OCI-LY3 (cell line): ENCODE measurements around the gene AOAH.

ENCODE experiments used
- H2AFZ ChIP-seq: fragments of 200-600, 300-600 bp; shearing (Covaris generic); 2 replicates; pipeline ENCODE4 v1.6.0; 2014; ENCODE audit warnings: antibody characterized with exemption, low read depth, low read length
- H3K27ac ChIP-seq: fragments of 200-600, 300-600 bp; sonication (generic); 2 replicates; pipeline ENCODE4 v1.5.1; 2014; ENCODE audit warnings: mild to moderate bottlenecking, low read length, moderate library complexity, mixed read lengths
- H3K27me3 ChIP-seq: fragments of 200-600, 300-600 bp; sonication (generic); 2 replicates; pipeline ENCODE4 v1.6.1; 2014; ENCODE audit warnings: low read depth, low read length, mixed read lengths
- H3K36me3 ChIP-seq: fragments of 200-600, 300-600 bp; sonication (generic); replicated peaks from 2 replicates; pipeline ENCODE3; 2014; ENCODE audit warnings: low read depth, low read length, mixed read lengths
- H3K4me1 ChIP-seq: fragments of 300-600, 200-600 bp; sonication (generic); 2 replicates; pipeline ENCODE4 v1.6.1; 2014; ENCODE audit warnings: low read length, mixed read lengths
- H3K4me2 ChIP-seq: fragments of 200-600, 300-600 bp; sonication (generic); 2 replicates; pipeline ENCODE4 v1.6.1; 2014; ENCODE audit warnings: low read length, mixed read lengths
- H3K4me3 ChIP-seq: fragments of 300-600, 200-600 bp; sonication (generic); 2 replicates; pipeline ENCODE4 v1.5.1; 2014; ENCODE audit warnings: antibody characterized with exemption, mild to moderate bottlenecking, low read length, moderate library complexity
- H3K79me2 ChIP-seq: fragments of 300-600, 200-600 bp; shearing (Covaris generic); 2 replicates; pipeline ENCODE4 v1.6.1; 2014; ENCODE audit warnings: mild to moderate bottlenecking, low read length, mixed read lengths
- H3K9ac ChIP-seq: fragments of 300-600, 200-600 bp; shearing (Covaris generic); 2 replicates; pipeline ENCODE4 v1.6.0; 2014; ENCODE audit warnings: mild to moderate bottlenecking, low read length, moderate library complexity
- H3K9me3 ChIP-seq: fragments of 200-600, 300-600 bp; shearing (Covaris generic); 2 replicates; pipeline ENCODE4 v1.6.1; 2014; ENCODE audit warnings: low read length, mixed read lengths; ENCODE audit not compliant: insufficient read depth
- H4K20me1 ChIP-seq: fragments of 200-600, 300-600 bp; sonication (generic); 2 replicates; pipeline ENCODE4 v1.6.1; 2016; ENCODE audit warnings: low read length, mixed read lengths; ENCODE audit not compliant: insufficient read depth
- EZH2phosphoT487 ChIP-seq: fragments of 200-600 bp; shearing (Covaris generic); IDR thresholded peaks from 2 replicates; pipeline ENCODE4 v1.6.1; 2018; ENCODE audit warnings: antibody characterized with exemption, mixed run types, low read depth
- TF ChIP-seq, protein P1 (sequence below): fragments of 200-600, 300-600 bp; sonication (generic); IDR thresholded peaks from 2 replicates; pipeline ENCODE4 v1.5.1; 2014; ENCODE audit warnings: antibody characterized with exemption, low read length, low read depth

AOAH gene

DNA sequence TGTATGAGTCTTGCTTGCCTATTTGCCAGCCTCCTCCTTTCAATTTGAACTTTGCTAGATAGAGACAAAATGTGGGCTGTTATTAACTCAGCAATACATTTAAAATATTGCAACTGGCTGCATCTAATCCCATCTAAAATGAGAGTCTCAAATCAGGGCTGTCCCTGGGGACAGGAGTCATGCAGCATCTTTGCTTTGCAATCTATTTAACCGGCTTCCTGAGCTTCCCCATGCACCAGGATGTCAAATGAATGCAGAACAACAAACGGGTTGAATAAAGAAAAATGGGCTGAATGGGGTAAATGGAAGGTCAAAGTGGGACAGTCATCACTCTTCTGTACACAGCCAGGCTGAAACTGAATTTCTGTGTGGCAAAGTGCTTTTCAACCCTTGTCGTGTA is 89.2 kb downstream of the AOAH start:
- no peak for TF ChIP-seq EZH2phosphoT487
- TF ChIP-seq, protein P1, sequence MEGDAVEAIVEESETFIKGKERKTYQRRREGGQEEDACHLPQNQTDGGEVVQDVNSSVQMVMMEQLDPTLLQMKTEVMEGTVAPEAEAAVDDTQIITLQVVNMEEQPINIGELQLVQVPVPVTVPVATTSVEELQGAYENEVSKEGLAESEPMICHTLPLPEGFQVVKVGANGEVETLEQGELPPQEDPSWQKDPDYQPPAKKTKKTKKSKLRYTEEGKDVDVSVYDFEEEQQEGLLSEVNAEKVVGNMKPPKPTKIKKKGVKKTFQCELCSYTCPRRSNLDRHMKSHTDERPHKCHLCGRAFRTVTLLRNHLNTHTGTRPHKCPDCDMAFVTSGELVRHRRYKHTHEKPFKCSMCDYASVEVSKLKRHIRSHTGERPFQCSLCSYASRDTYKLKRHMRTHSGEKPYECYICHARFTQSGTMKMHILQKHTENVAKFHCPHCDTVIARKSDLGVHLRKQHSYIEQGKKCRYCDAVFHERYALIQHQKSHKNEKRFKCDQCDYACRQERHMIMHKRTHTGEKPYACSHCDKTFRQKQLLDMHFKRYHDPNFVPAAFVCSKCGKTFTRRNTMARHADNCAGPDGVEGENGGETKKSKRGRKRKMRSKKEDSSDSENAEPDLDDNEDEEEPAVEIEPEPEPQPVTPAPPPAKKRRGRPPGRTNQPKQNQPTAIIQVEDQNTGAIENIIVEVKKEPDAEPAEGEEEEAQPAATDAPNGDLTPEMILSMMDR: no peak
- Histone ChIP-seq H3K4me1 (no peaks in the 10 kb centered on the region), H3K27ac (no peak overlapping the region), H3K36me3 (no peaks in the 10 kb centered on the region), H4K20me1 (no peaks in the 10 kb centered on the region), H3K4me3 (no peak overlapping the region), H2AFZ (no peak overlapping the region), H3K9me3 (no peaks in the 10 kb centered on the region), H3K27me3 (peaks cover 8% of the 10 kb centered on the region; the same call in 1 of the 2 replicates), H3K9ac (no peak overlapping the region), H3K79me2 (no peaks in the 10 kb centered on the region), H3K4me2 (no peak overlapping the region)

DNA sequence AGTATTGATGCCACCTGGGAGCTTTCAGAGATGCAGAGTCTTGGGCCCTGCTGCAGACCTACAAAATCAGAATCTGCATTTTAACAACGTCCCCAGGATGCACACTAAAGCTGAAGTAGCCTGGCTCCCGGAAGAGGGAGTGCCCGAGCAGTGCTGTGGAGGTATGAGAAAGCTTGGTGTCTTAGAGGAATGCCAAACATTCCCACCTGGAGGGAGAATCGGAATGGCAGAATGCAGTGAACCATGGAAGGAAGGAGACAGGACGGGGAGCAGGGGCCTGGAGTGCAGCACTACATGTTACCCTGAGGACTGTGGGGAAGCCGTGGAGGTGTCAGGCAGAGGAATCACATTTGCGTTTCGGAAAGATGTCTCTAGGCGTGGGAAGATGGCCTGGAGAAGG is 90.9 kb downstream of the AOAH start:
- H3K36me3 ChIP-seq: no peaks in the 10 kb centered on the region
- H4K20me1 ChIP-seq: no peaks in the 10 kb centered on the region
- no peak overlapping the region for H3K9ac ChIP-seq
- H3K4me2 ChIP-seq: no peak overlapping the region
- no peak overlapping the region for H3K27ac ChIP-seq
- H2AFZ ChIP-seq: no peak overlapping the region
- no peaks in the 10 kb centered on the region for H3K9me3 ChIP-seq
- TF ChIP-seq, protein P1: no peak
- no peak for TF ChIP-seq EZH2phosphoT487
- peaks cover 21% of the 10 kb centered on the region for H3K27me3 ChIP-seq
- no peaks in the 10 kb centered on the region for H3K4me1 ChIP-seq
- H3K79me2 ChIP-seq: no peaks in the 10 kb centered on the region
- no peak overlapping the region for H3K4me3 ChIP-seq

DNA sequence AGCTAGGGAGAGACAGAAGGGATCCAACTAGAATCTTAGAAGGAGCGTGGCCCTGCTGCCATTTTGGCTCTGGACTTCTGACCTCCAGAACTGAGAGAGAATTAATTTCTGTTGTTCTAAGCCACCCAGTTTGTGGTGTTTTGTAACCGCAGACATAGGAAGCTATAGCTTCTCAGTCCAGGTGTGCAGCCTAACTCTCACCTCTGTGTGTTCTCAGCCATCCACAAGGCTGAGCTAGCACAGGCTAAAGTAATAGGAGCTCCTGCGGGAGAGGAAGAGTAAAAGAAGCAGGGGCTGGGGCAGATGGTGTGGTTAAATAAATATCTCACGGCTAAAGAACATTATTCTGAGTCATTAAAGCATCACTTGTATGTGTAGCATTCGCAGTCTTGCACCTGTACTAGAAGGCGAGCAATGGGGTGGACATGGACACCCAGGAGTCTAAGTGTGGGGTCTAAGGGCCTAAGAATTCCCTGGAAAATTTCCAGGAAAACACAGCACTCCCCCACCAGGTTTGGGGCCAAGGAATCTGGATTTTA is 94.1 kb downstream of the AOAH start:
- H3K27me3 ChIP-seq: peaks cover 47% of the 10 kb centered on the region
- TF ChIP-seq EZH2phosphoT487: no peak
- TF ChIP-seq, protein P1: no peak
- no peak overlapping the region for H3K9ac ChIP-seq

DNA sequence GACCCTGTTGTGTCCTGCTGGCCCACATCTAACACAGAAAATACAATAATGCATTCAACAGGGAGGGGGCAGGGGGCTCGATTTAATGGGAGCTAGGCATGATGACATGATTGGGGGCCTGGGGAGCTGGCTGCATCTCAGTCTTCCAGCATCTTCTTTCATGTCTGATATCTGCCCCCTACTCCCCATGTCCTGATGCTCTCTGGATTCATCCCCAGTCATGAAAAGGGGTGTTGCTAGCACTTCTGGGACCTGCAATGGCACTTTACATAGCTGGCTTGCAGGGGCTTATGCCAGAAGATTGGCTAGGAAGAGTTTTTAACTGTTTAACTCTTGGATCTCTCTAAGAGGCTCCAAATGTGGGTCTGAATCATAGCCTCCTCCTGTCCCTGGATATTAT is 94.9 kb downstream of the AOAH start:
- Histone ChIP-seq H3K36me3 (no peaks in the 10 kb centered on the region), H4K20me1 (no peaks in the 10 kb centered on the region), H3K27ac (no peak overlapping the region), H3K4me3 (no peak overlapping the region), H3K9me3 (no peaks in the 10 kb centered on the region), H3K4me1 (0 out of 2 replicates have a peak, but pooled peaks cover 4% of the 10 kb centered on the region), H3K27me3 (peaks cover 48% of the 10 kb centered on the region), H3K79me2 (no peaks in the 10 kb centered on the region), H3K4me2 (no peak overlapping the region), H3K9ac (no peak overlapping the region), H2AFZ (no peak overlapping the region)
- TF ChIP-seq, protein P1: no peak
- TF ChIP-seq EZH2phosphoT487: no peak

More for the DNA sequence above, 94.1 kb downstream of the AOAH start:
- Histone ChIP-seq H3K4me1 (0 out of 2 replicates have a peak, but pooled peaks cover 4% of the 10 kb centered on the region), H4K20me1 (no peaks in the 10 kb centered on the region), H3K9me3 (no peaks in the 10 kb centered on the region), H3K27ac (no peak overlapping the region), H2AFZ (no peak overlapping the region), H3K4me2 (no peak overlapping the region), H3K36me3 (no peaks in the 10 kb centered on the region), H3K79me2 (no peaks in the 10 kb centered on the region), H3K4me3 (no peak overlapping the region)
